GM19395 (cell line): ENCODE measurements around the gene GPSM1.

ENCODE experiments used
- ATAC-seq: cut with Tn5 transposase; IDR thresholded peaks from one replicate; pipeline ENCODE4 v1.9.1; 2021; ENCODE audit warnings: mild to moderate bottlenecking, moderate library complexity; ENCODE audit not compliant: unreplicated experiment

GPSM1 gene

GRCh38 chr9:136290508-136291000, 36.8 kb upstream of the GPSM1 start:
- ATAC-seq = no peak

GRCh38 chr9:136291306-136292025, 35.9 kb upstream of the GPSM1 start:
- ATAC-seq = no peak

GRCh38 chr9:136292026-136292538, 35.3 kb upstream of the GPSM1 start:
- no peak for ATAC-seq

- no peak for ATAC-seq
Measured at GRCh38 chr9:136292591-136293448, 34.5 kb upstream of the GPSM1 start.

- no peak for ATAC-seq
Measured at GRCh38 chr9:136293476-136294077, 33.8 kb upstream of the GPSM1 start.

- ATAC-seq = no peak
Measured at GRCh38 chr9:136294437-136294836, 32.9 kb upstream of the GPSM1 start.

- no peak for ATAC-seq
Measured at GRCh38 chr9:136295055-136295454, 32.3 kb upstream of the GPSM1 start.

GRCh38 chr9:136295542-136296433, 31.6 kb upstream of the GPSM1 start:
- no peak for ATAC-seq

- ATAC-seq = no peak
Measured at GRCh38 chr9:136296434-136297015, 30.8 kb upstream of the GPSM1 start.

GRCh38 chr9:136297016-136297691, 30.2 kb upstream of the GPSM1 start:
- ATAC-seq = no peak

GRCh38 chr9:136297766-136298735, 29.3 kb upstream of the GPSM1 start:
- no peak for ATAC-seq

GRCh38 chr9:136299116-136299515, 28.2 kb upstream of the GPSM1 start:
- ATAC-seq = no peak

- ATAC-seq = no peak
Measured at GRCh38 chr9:136299541-136299940, 27.8 kb upstream of the GPSM1 start.

- ATAC-seq = no peak
Measured at GRCh38 chr9:136300016-136300545, 27.3 kb upstream of the GPSM1 start.

- no peak for ATAC-seq
Measured at GRCh38 chr9:136300866-136301265, 26.5 kb upstream of the GPSM1 start.

GRCh38 chr9:136302527-136302926, 24.8 kb upstream of the GPSM1 start:
- ATAC-seq = no peak

- no peak for ATAC-seq
Measured at GRCh38 chr9:136303066-136303824, 24.1 kb upstream of the GPSM1 start.
